Keratinocyte (primary cell): ENCODE data around the gene CLIC3. TPM values are rescaled to one million over a fixed set of nuclear protein-coding genes. Genes with fewer than 3 reads are reported as not detected.

ENCODE experiments used
- DNase-seq: peaks from one replicate; pipeline ENCODE4 v3.0.0-alpha.2; 2011; ENCODE audit warnings: low read depth, missing footprints, low spot score
- FAIRE-seq: peaks from 2 replicates; lab custom pipeline; 2011; peaks lifted over from hg19 to GRCh38; lab: Jason Lieb, UNC
- H2AFZ ChIP-seq: 2 replicates; pipeline ENCODE4 v1.6.0; 2012; ENCODE audit warnings: low read length, control low read depth, inconsistent platforms; ENCODE audit not compliant: control insufficient read depth
- H3K27ac ChIP-seq: 2 replicates; pipeline ENCODE4 v1.5.1; 2011; ENCODE audit warnings: low read length; ENCODE audit not compliant: control insufficient read depth, insufficient read depth
- H3K27me3 ChIP-seq: 3 replicates; pipeline ENCODE4 v1.6.0; 2011; ENCODE audit warnings: low read length; ENCODE audit not compliant: control insufficient read depth, insufficient read depth; ENCODE audit errors: extremely low read depth
- H3K36me3 ChIP-seq, 2 experiments: 2 replicates in 1 of 2; 3 replicates in 1 of 2; pipeline ENCODE4 v1.5.1; 2011; ENCODE audit warnings: low read length in 2 of 2, mild to moderate bottlenecking in 1 of 2; ENCODE audit not compliant: control insufficient read depth in 2 of 2, insufficient read depth in 2 of 2; ENCODE audit errors: extremely low read depth in 1 of 2
- H3K4me1 ChIP-seq: 3 replicates; pipeline ENCODE4 v1.5.1; 2011; ENCODE audit warnings: low read length; ENCODE audit not compliant: control insufficient read depth, insufficient read depth; ENCODE audit errors: extremely low read depth
- H3K4me2 ChIP-seq: 3 replicates; pipeline ENCODE4 v1.6.0; 2011; ENCODE audit warnings: low read depth, low read length; ENCODE audit not compliant: control insufficient read depth, insufficient read depth; ENCODE audit errors: extremely low read depth
- H3K4me3 ChIP-seq, 3 experiments: fragments of 200-600 bp in 1 of 3; sonication (generic) in 1 of 3; 2 replicates in 2 of 3; 3 replicates in 1 of 3; pipeline ENCODE4 v1.5.1; 2011 to 2016; ENCODE audit warnings: low read length in 3 of 3, mild to moderate bottlenecking in 3 of 3, control low read depth in 2 of 3, inconsistent platforms in 1 of 3, low read depth in 1 of 3, mixed read lengths in 1 of 3, mixed run types in 1 of 3, moderate library complexity in 1 of 3; ENCODE audit not compliant: control insufficient read depth in 2 of 3, insufficient read depth in 2 of 3; ENCODE audit errors: extremely low read depth in 1 of 3
- H3K79me2 ChIP-seq: 2 replicates; pipeline ENCODE4 v1.6.0; 2012; ENCODE audit warnings: low read length; ENCODE audit not compliant: control insufficient read depth, insufficient read depth
- H3K9ac ChIP-seq: 3 replicates; pipeline ENCODE4 v1.6.0; 2011; ENCODE audit warnings: low read length; ENCODE audit not compliant: control insufficient read depth, insufficient read depth; ENCODE audit errors: extremely low read depth
- H3K9me1 ChIP-seq: 3 replicates; pipeline ENCODE4 v1.6.0; 2011; ENCODE audit warnings: low read length; ENCODE audit not compliant: control insufficient read depth, insufficient read depth; ENCODE audit errors: extremely low read depth
- H3K9me3 ChIP-seq: 2 replicates; pipeline ENCODE4 v1.5.1; 2012; ENCODE audit warnings: low read depth, low read length; ENCODE audit not compliant: control insufficient read depth
- H4K20me1 ChIP-seq: 3 replicates; pipeline ENCODE4 v1.6.0; 2011; ENCODE audit warnings: low read length; ENCODE audit not compliant: control insufficient read depth, insufficient read depth; ENCODE audit errors: extremely low read depth
- CTCF ChIP-seq, 3 experiments: IDR thresholded peaks in 1 of 3; conservative IDR thresholded peaks in 1 of 3; optimal IDR thresholded peaks in 1 of 3; 2 replicates in 2 of 3; 3 replicates in 1 of 3; pipeline versions ENCODE3 to v1.5.1; 2011; ENCODE audit warnings: low read length in 3 of 3, mild to moderate bottlenecking in 3 of 3, moderate library complexity in 2 of 3, control low read depth in 1 of 3, inconsistent platforms in 1 of 3; ENCODE audit not compliant: insufficient read depth in 2 of 3; ENCODE audit errors: extremely low read depth in 1 of 3
- EZH2 ChIP-seq: IDR thresholded peaks from one replicate; pipeline ENCODE4 v1.6.1; 2012; ENCODE audit warnings: inconsistent platforms, mild to moderate bottlenecking, low read length, moderate library complexity
- dilution Hi-C: fragments of 300-500 bp; cut with MboI; formaldehyde crosslinking; loops from one replicate; pipeline ENCODE4 v1.7.0; 2020; ENCODE audit warnings: low sequenced_read_pairs; ENCODE audit not compliant: extremely low pct_ligation_motif_present
- polyA plus RNA-seq, 5 experiments: library from polyadenylated mRNA; depleted of rRNA in 3 of 5; stranded (reverse) in 3 of 5; stranded (forward) in 1 of 5; unstranded in 1 of 5; fragments of >200 nt; gene quantifications; 1 replicate in 1 of 5; 2 replicates in 3 of 5; 3 replicates in 1 of 5; pipeline versions ENCODE4 v1.2.1 to v1.2.3, GENCODE V29; 2011 to 2012; ENCODE audit warnings: missing spikeins in 2 of 5, low read depth in 1 of 5, low replicate concordance in 1 of 5

The CLIC3 gene
- polyA plus RNA-seq, 1 donor (not counting 4 experiments of a cell fraction or from before 2014, with no cell fraction given): 5.5 TPM

DNA sequence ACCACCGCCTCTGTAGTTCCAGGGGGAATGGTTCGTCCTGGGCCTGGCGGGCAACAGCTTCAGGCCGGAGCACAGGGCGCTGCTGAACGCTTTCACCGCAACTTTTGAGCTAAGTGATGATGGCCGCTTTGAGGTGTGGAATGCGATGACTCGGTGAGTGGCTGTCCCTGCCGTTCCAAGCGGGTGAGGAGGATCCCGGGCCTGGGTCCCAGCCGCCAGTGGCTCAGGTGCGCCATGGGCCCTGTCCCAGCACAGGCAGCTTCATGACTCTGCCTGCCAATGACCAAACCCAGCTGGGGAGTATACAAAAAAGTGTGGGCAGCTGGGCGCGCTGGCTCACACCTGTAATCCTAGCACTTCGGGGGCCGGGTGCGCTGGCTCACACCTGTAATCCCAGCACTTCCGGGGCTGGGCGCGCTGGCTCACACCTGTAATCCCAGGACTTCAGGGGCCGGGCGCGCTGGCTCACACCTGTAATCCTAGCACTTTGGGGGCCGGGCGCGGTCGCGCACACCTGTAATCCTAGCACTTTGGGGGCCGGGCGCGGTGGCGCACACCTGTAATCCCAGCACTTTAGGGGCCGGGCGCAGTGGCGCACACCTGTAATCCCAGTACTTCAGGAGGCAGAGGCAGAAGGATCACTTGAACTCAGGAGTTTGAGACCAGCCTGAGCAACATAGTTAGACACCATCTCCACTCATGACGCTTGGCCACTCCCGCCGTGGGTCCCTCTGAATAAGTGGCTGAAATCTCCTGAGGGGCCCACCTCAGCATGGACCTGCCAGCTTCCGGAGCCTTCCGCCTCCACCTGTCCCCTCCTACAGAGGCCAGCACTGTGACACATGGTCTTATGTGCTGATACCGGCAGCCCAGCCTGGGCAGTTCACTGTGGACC, 43.2 kb downstream of the CLIC3 start:
- H4K20me1 ChIP-seq: no peaks in the 10 kb centered on the region
- no peak overlapping the region for H3K4me2 ChIP-seq
- no peaks in the 10 kb centered on the region for H3K36me3 ChIP-seq
- H3K9me3 ChIP-seq: no peaks in the 10 kb centered on the region
- DNase-seq: no peak
- H3K4me3 ChIP-seq: no peak overlapping the region
- H3K9me1 ChIP-seq: no peaks in the 10 kb centered on the region
- H3K27me3 ChIP-seq: peaks cover 3% of the 10 kb centered on the region
- no peak for FAIRE-seq
- TF ChIP-seq CTCF (optimal IDR thresholded peaks at IDR 0.05 in 1 of 3, IDR thresholded peaks at IDR 0.05 in 1 of 3, conservative IDR thresholded peaks at IDR 0.05 in 1 of 3; ENCODE audit: extremely low read depth in 1 of 3, insufficient read depth in 2 of 3, low read length in 3 of 3) (no peak), EZH2 (no peak)
- H2AFZ ChIP-seq: no peak overlapping the region
- H3K4me1 ChIP-seq: peaks cover 8% of the 10 kb centered on the region
- dilution Hi-C loops: no loop called here
- H3K9ac ChIP-seq: no peak overlapping the region
- no peaks in the 10 kb centered on the region for H3K79me2 ChIP-seq
- no peak overlapping the region for H3K27ac ChIP-seq

DNA sequence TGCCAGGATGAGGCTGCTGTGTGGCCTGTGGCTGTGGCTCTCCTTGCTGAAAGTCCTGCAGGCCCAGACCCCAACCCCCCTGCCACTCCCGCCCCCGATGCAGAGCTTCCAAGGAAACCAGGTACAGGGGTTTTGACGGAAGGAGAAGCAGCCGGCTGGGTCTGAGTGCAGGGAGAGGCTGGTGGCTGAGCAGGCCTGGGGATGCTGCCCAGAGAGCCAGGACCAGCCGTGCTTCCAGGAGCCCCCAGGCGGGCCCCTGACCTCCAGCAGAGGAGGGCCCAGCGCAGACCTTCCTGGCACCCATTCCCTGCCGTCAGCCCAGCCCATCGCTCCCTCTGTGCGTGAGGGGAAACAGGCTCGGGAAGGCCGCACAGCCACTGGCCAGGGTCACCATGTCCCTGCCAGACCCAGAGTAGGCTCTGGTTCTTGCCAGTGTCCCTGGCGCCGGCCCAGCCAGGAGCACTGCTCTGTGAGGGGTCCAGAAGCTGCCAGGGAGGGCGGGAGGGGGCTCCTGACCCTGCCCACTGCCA, 44.0 kb downstream of the CLIC3 start:
- dilution Hi-C loops: no loop called here
- peaks cover 12% of the 10 kb centered on the region for H3K4me1 ChIP-seq
- H3K9ac ChIP-seq: no peak overlapping the region
- no peaks in the 10 kb centered on the region for H3K9me3 ChIP-seq
- H3K9me1 ChIP-seq: no peaks in the 10 kb centered on the region
- no peaks in the 10 kb centered on the region for H3K27me3 ChIP-seq
- no peak overlapping the region for H3K4me3 ChIP-seq
- H3K36me3 ChIP-seq: no peaks in the 10 kb centered on the region
- H2AFZ ChIP-seq: no peak overlapping the region
- no peak for DNase-seq
- TF ChIP-seq EZH2 (no peak), CTCF (optimal IDR thresholded peaks at IDR 0.05 in 1 of 3, IDR thresholded peaks at IDR 0.05 in 1 of 3, conservative IDR thresholded peaks at IDR 0.05 in 1 of 3; ENCODE audit: extremely low read depth in 1 of 3, insufficient read depth in 2 of 3, low read length in 3 of 3) (no peak)
- no peaks in the 10 kb centered on the region for H3K79me2 ChIP-seq
- no peak for FAIRE-seq
- H3K4me2 ChIP-seq: no peak overlapping the region
- H4K20me1 ChIP-seq: no peaks in the 10 kb centered on the region
- no peak overlapping the region for H3K27ac ChIP-seq
